ENCODE measurements around the gene EPG5.
A peak's percentile ranks its signal among the peaks of the same experiment; 100 is the strongest.
"Not testable (repeated sequence)": the region's sequence is repeated elsewhere in the genome, so short reads cannot be mapped to it uniquely, and the experiment has no call there.

The EPG5 gene

GRCh38 chr18:45978084-45978483, 11.0 kb upstream of the EPG5 start:
- no peak for DNase-seq

GRCh38 chr18:45976974-45977373, 9.8 kb upstream of the EPG5 start:
- no peak for DNase-seq

- DNase-seq, result no peak
Measured at GRCh38 chr18:45976566-45976965, 9.4 kb upstream of the EPG5 start.

DNA sequence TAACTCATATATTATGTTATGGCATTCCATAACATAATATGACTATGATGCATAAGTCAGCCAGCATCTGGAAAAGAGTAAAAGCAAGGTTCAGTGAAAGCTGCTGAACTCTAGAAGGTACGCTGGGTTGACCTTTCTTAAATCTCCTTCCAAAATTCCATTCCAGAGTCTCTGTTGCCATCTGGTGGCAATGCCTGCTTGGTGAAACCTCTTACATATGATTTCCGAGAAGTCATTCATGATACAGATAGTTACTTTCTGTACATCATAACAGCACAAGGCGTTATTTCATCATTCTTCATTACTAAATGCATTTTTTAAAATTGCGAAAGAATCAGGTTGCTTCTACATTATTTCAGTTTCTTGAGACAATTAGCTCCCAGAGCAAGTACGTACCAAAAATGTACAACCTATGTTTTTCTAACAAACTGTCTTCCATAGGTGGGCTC, 7.0 kb upstream of the EPG5 start:
- peak; percentile 50 for DNase-seq

GRCh38 chr18:45964913-45965312, 2.2 kb downstream of the EPG5 start:
- DNase-seq, result not testable (repeated sequence)

- DNase-seq, result no peak
Measured at GRCh38 chr18:45962866-45963265, 4.3 kb downstream of the EPG5 start.

DNA sequence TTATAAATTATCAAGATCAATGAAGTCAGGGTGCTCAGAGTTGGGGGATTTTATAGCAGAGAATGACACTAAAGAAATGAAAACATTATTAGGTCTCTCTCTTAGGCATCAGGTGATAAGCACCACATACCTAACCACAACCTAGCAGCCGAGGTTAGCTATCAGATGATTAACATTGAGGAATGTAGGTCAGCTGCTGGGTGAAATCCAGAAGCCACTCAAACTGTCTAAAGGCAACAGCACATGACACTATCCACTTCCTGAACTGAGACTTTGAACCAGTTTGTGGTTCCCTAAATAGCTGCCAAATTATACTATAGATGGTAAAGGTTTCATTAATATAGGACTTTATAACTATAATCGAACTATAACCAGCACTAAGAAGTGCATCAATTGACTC, 4.7 kb downstream of the EPG5 start:
- no peak for DNase-seq

DNA sequence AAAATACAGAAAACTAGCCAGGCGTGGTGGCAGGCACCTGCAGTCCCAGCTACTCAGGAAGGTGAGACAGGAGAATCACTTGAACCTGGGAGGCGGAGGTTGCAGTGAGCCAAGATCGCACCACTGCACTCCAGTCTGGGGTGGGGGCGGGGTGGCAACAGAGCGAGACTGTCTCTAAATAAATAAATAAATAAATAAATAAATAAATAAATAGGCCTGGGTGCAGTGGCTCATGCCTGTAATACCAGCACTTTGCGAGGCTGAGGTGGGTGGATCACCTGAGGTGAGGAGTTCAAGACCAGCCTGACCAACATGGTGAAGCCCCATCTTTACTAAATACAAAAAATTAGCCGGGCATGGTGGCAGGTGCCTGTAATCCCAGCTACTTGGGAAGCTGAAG, 7.6 kb downstream of the EPG5 start:
- not testable (repeated sequence) for DNase-seq

DNA sequence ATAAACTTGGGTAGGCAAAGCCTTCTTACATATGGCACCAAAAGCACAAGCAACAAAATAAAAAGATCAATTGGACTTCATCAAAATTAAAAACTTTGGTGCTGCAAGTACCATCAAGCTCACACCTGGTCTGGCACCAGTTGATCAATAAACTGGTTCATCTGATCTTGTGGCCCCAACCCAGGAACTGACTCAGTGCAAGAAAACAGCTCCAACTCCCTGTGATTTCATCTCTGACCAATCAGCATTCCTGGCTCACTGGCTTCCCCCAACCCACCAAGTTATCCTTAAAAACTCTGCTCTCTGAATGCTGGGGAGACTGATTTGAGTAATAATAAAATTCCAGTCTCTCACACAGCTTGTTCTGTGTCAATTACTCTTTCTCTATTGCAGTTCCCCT, 8.4 kb downstream of the EPG5 start:
- no peak for DNase-seq

- DNase-seq, result no peak
Measured at GRCh38 chr18:45958027-45958426, 9.1 kb downstream of the EPG5 start.

DNA sequence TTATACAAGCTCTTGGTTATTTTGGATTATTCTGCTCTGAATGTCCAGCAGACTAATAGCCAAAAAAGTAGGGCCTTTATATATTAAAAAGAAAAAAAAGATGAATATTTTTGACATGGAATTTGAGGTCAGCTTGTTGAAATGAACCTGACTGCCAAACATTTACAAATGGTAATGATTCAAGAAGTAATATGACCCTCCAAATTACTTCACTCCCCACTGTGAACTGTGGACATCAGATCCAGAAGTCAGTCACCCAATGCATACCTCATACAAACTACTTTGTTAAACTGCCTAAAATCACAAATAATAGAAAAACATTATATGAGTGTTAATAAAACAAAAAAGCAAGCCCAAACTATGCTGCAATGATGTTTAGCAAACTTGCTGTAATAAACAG, 10.0 kb downstream of the EPG5 start:
- DNase-seq, result no peak

- DNase-seq, result no peak
Measured at GRCh38 chr18:45954070-45954934, 12.8 kb downstream of the EPG5 start.

DNA sequence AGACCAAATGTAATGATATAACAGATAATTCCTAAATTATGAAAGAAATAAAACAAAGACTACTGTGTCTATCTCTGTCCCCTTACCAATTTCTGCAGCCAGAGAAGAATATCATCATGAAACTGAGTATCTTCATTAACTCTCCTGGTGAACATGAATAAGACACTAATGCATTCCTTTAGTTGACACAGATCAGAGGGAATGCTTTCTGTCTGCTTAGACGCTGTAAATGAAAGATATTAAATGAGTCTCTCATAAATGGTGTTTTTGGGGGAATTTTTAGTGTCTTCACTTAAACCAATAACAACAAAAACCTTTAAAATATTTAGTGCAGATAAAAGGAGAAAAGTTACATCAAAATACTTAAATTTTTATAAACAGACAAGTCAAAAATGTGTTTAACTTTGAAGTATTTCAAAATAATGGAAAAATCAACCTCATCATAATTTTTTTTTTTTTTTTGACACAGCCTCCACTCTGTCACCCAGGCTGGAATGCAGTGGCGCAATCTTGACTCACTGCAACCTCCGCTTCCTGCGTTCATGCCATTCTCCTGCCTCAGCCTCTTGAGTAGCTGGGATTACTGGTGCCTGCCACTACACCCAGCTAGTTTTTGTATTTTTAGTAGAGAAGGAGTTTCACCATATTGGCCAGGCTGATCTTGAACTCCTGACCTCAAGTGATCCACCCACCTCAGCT, 16.0 kb downstream of the EPG5 start:
- no peak for DNase-seq

DNA sequence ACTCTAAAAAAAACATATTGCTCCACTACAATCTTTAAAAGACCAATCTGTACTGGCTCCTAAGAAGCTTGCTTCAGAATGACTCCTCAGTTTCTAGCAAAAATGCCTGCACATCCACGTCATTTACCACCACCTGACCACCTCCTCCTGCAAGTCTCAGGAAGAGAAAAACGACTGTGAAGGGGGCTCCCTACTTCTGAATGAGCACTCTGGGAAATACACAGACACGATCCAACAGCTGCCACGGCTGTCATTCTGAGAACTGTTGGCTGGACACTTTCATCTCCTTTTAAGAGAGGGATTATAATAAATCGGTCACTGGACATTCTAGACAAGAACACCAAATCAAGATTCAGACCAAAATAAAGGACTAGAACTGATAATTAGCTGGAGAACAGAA, 21.5 kb downstream of the EPG5 start:
- no peak for DNase-seq

- no peak for DNase-seq
Measured at GRCh38 chr18:45940724-45941123, 26.4 kb downstream of the EPG5 start.

GRCh38 chr18:45939236-45939635, 27.9 kb downstream of the EPG5 start:
- no peak for DNase-seq

GRCh38 chr18:45938488-45938935, 28.6 kb downstream of the EPG5 start:
- DNase-seq, result no peak

- no peak for DNase-seq
Measured at GRCh38 chr18:45935591-45936335, 31.4 kb downstream of the EPG5 start.

DNA sequence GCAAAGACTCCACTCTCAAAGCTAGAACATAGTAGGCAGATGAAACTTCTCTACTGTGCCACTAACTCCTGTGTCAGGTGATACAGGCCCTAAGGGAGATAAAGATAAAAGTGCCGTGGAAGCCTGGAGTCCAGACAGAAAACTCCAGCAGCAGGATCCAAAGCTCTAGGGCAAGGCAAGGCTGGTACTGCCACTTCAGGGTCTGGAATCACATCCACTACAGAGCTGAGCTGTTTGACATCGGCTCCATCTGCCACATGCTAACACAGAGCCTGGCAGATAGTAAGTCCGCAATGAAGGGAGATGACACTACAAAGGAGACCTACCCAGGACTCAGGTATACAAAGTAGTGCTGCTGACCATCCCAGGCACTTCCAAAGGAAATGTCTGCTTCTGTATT, 34.4 kb downstream of the EPG5 start:
- DNase-seq, result no peak

GRCh38 chr18:45930963-45931362, 36.2 kb downstream of the EPG5 start:
- no peak for DNase-seq

- no peak for DNase-seq
Measured at GRCh38 chr18:45926691-45927090, 40.4 kb downstream of the EPG5 start.

DNA sequence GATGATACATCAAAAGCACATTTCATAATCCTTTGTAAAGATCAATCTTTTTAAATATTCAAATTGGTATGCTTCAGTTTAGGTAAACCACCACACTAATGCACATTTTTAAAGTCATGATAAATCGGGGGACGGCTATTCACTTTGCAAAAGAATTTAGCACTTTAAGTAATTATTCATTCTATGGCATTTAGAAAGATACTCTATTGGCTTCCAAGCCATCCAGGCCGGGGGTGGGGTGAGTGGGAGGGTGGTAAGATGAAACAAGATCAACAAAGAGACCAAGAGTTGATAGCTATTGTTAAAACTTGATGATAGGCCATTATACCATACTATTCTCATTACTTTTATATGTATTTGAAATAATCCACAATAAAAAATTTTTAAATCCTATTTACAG, 41.0 kb downstream of the EPG5 start:
- no peak for DNase-seq

DNA sequence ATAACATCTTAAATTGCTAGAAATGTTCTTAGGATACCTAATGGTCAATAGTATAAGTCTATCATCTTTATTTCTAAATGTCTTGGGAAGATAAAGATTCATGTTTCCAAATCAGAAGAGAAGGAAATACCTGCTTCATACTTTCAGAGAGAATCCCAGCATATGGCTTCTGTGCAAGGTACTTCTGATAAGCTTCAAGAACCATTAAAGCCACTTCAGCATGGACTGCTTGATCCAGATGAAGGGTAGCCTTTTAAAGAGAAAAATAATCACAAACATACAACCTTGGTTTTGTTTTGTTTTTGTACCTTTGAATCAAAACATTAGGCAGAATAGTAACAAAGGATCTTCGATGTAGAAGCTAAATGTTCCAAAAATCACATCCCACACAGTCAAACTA, 44.0 kb downstream of the EPG5 start:
- no peak for DNase-seq

GRCh38 chr18:45920367-45920766, 46.8 kb downstream of the EPG5 start:
- no peak for DNase-seq
